Measurements from ENCODE around the gene EFNA4. TPM values are rescaled to one million over a fixed set of nuclear protein-coding genes. Genes with fewer than 3 reads are reported as not detected.

Gene EFNA4
- total and polyA plus RNA-seq, 2 donors from 2014 or later: 7.6 to 11.8 TPM

DNA sequence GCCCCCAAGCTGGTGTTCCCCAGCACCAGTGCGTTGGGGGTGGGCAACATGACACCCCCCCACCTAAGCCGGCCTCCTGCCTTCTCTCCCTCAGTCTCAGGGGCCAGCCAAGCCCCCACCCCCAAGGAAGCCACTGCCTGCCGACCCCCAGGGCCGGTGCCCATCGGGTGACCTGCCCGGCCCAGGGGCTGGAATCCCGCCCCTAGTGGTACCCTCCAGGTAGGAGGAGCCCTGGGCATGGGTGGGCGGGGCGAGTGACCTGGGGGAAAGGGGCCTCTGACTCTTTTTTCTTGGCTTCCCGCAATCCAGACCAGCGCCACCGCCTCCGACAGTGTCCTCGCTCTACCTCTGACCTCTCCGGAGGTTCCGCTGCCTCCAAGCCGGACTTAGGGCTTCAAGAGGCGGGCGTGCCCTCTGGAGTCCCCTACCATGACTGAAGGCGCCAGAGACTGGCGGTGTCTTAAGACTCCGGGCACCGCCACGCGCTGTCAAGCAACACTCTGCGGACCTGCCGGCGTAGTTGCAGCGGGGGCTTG, 1.3 kb upstream of the EFNA4 start:
- no peak overlapping the region for H3K4me3 ChIP-seq (ENCODE audit: low read length in 3 of 3)
- peak in 3 of 5 donors; percentile 42 to 88 (median 84) for DNase-seq
- no peaks in the 10 kb centered on the region for H3K36me3 ChIP-seq (ENCODE audit: control insufficient read depth in 2 of 3, insufficient read depth in 3 of 3, low read length in 3 of 3)
- H3K9ac ChIP-seq (ENCODE audit: low read length in 3 of 3): peak overlapping the region in 1 of 3 donors; percentile 26
- FAIRE-seq: no peak
- intact Hi-C loops (cut with DNase I): no loop called here
- H3K9me3 ChIP-seq (ENCODE audit: control insufficient read depth in 2 of 3, insufficient read depth in 1 of 3, low read length in 3 of 3): no peaks in the 10 kb centered on the region
- H3K27me3 ChIP-seq (ENCODE audit: control insufficient read depth, insufficient read depth, low read length): no peaks in the 10 kb centered on the region
- peaks cover 0 to 17% (median 4%) of the 10 kb centered on the region in 3 donors for H3K4me1 ChIP-seq (ENCODE audit: control insufficient read depth in 2 of 3, insufficient read depth in 2 of 3, low read depth in 1 of 3, low read length in 3 of 3)
- TF ChIP-seq, protein P1, sequence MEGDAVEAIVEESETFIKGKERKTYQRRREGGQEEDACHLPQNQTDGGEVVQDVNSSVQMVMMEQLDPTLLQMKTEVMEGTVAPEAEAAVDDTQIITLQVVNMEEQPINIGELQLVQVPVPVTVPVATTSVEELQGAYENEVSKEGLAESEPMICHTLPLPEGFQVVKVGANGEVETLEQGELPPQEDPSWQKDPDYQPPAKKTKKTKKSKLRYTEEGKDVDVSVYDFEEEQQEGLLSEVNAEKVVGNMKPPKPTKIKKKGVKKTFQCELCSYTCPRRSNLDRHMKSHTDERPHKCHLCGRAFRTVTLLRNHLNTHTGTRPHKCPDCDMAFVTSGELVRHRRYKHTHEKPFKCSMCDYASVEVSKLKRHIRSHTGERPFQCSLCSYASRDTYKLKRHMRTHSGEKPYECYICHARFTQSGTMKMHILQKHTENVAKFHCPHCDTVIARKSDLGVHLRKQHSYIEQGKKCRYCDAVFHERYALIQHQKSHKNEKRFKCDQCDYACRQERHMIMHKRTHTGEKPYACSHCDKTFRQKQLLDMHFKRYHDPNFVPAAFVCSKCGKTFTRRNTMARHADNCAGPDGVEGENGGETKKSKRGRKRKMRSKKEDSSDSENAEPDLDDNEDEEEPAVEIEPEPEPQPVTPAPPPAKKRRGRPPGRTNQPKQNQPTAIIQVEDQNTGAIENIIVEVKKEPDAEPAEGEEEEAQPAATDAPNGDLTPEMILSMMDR (IDR thresholded peaks at IDR 0.05; ENCODE audit: borderline replicate concordance, extremely low read depth, insufficient read depth): no peak
- H3K27ac ChIP-seq (ENCODE audit: low read depth in 2 of 2, low read length in 2 of 2): no peak overlapping the region

DNA sequence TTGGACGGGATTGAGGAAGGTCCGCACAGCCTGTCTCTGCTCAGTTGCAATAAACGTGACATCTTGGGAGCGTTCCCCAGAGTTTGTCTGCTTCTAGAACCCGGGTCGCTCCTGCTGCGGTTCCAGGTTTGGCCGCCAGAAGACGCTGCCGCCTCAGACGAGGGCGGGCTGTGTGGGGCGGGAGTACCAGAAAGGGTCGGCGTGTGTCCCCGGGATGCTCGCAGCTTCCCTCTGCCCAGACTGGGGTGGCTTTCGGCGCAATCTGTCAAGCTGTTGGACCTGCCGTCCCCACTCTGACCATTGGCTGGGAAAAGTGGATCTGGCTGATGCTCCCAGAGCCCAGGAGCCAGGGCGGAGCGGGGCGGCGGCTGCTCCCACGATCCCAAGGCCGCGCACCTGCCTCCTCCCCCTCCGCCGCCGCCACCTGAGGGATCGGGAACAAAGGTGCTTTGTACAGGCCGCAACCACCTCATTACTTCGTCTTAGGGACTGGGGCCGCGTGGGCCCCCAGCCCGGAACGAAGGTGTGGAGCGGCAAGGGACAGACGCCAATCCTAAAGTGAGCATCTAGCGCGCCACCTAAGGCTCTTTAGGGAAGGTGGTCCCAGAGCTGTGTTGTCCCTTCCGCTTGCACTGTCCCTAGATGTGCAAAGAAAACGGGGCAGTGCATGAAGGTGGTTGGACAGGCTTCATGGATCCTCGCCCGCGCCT, 683 bp upstream of the EFNA4 start:
- intact Hi-C loops (cut with DNase I): no loop called here
- H3K9ac ChIP-seq (ENCODE audit: low read length in 3 of 3): peak overlapping the region in 1 of 3 donors; percentile 49

DNA sequence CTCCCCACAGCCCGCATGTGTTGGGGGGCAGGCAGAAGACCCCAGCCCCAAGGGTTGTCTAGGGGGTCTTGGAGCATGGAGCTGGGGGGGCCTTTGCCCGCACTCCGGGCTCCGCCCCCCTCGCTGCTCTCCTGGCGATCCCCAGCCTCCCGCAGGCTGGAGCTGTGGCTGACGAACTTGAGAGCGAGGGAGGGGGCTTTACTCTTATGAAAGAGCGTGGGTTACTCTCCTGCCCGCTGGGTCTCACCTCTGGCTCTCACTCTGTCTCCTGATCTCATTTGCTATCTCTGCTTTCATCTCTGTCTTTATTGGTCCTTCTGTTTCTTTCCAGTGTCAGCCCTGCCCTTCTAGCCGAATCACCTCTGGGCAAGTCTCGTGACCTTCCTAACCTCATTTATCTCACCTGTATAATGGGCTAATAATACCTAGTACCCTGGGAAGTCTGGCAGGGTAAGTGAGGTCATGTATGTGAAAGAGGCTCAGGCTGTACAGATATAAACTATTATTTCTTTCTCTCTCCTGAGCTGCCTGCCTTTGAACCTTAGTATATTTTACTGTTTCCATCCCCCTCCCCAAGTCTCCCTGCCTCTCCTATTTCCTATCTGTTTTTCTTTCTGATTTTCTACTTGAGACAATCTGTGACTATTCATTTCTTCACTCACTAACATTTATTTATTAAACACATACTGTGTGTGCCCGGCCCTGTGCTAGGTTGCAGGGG, 731 bp downstream of the EFNA4 start:
- DNase-seq (peak in 4 of 5 donors; percentile 73 to 86 (median 85)), FAIRE-seq (no peak)
- TF ChIP-seq, protein P1 (IDR thresholded peaks at IDR 0.05; ENCODE audit: borderline replicate concordance, extremely low read depth, insufficient read depth): no peak
- Histone ChIP-seq H3K27ac (ENCODE audit: low read depth in 2 of 2, low read length in 2 of 2) (peak overlapping the region in 1 of 2 donors; percentile 72), H3K27me3 (ENCODE audit: control insufficient read depth, insufficient read depth, low read length) (no peaks in the 10 kb centered on the region), H3K9ac (ENCODE audit: low read length in 3 of 3) (peak overlapping the region in 2 of 3 donors; percentile 39 to 68), H3K4me3 (ENCODE audit: low read length in 3 of 3) (peak overlapping the region; percentile 62 to 72 (median 66)), H3K4me1 (ENCODE audit: control insufficient read depth in 2 of 3, insufficient read depth in 2 of 3, low read depth in 1 of 3, low read length in 3 of 3) (peaks cover 0 to 17% (median 4%) of the 10 kb centered on the region in 3 donors), H3K9me3 (ENCODE audit: control insufficient read depth in 2 of 3, insufficient read depth in 1 of 3, low read length in 3 of 3) (no peaks in the 10 kb centered on the region), H3K36me3 (ENCODE audit: control insufficient read depth in 2 of 3, insufficient read depth in 3 of 3, low read length in 3 of 3) (no peaks in the 10 kb centered on the region)
- intact Hi-C loops (cut with DNase I): no loop called here

More for the DNA sequence above, 683 bp upstream of the EFNA4 start:
- FAIRE-seq (no peak), DNase-seq (peak; percentile 77 to 89 (median 85))
- Histone ChIP-seq H3K27me3 (ENCODE audit: control insufficient read depth, insufficient read depth, low read length) (no peaks in the 10 kb centered on the region), H3K4me3 (ENCODE audit: low read length in 3 of 3) (peak overlapping the region; percentile 43 to 72 (median 72)), H3K9me3 (ENCODE audit: control insufficient read depth in 2 of 3, insufficient read depth in 1 of 3, low read length in 3 of 3) (no peaks in the 10 kb centered on the region), H3K36me3 (ENCODE audit: control insufficient read depth in 2 of 3, insufficient read depth in 3 of 3, low read length in 3 of 3) (no peaks in the 10 kb centered on the region), H3K27ac (ENCODE audit: low read depth in 2 of 2, low read length in 2 of 2) (peak overlapping the region in 1 of 2 donors; percentile 27), H3K4me1 (ENCODE audit: control insufficient read depth in 2 of 3, insufficient read depth in 2 of 3, low read depth in 1 of 3, low read length in 3 of 3) (peaks cover 0 to 17% (median 4%) of the 10 kb centered on the region in 3 donors)
- TF ChIP-seq, protein P1 (IDR thresholded peaks at IDR 0.05; ENCODE audit: borderline replicate concordance, extremely low read depth, insufficient read depth): peak; percentile 72
